Stomach smooth muscle (tissue), 2 donors: ENCODE measurements around the gene RITA1.

Experiments
- H3K27ac ChIP-seq: one replicate; pipeline ENCODE4 v1.7.0; 2013; ENCODE audit warnings: mild to moderate bottlenecking, low read length, inconsistent platforms
- H3K27me3 ChIP-seq, 2 donors: one replicate each; pipeline ENCODE4 v1.7.0; 2013; ENCODE audit warnings: low read length in 2 of 2; ENCODE audit not compliant: insufficient read depth in 2 of 2, control insufficient read depth in 1 of 2
- H3K36me3 ChIP-seq, 2 donors: one replicate each; pipeline ENCODE4 v1.7.0; 2013; ENCODE audit warnings: low read length in 2 of 2; ENCODE audit not compliant: control insufficient read depth in 2 of 2, insufficient read depth in 2 of 2
- H3K4me1 ChIP-seq: one replicate; pipeline ENCODE4 v1.7.0; 2013; ENCODE audit warnings: low read length; ENCODE audit not compliant: control insufficient read depth, insufficient read depth
- H3K4me3 ChIP-seq, 2 donors: one replicate each; pipeline ENCODE4 v1.7.0; 2013; ENCODE audit warnings: low read length in 2 of 2
- H3K9ac ChIP-seq, 2 donors: one replicate each; pipeline ENCODE4 v1.7.0; 2013; ENCODE audit warnings: low read length in 2 of 2, mild to moderate bottlenecking in 1 of 2
- H3K9me3 ChIP-seq, 2 donors: one replicate each; pipeline ENCODE4 v1.7.0; 2013; ENCODE audit warnings: low read length in 2 of 2; ENCODE audit not compliant: control insufficient read depth in 2 of 2
- donor health status: healthy.
- donor health status: Pancreatic carcinoma.

RITA1 gene

DNA sequence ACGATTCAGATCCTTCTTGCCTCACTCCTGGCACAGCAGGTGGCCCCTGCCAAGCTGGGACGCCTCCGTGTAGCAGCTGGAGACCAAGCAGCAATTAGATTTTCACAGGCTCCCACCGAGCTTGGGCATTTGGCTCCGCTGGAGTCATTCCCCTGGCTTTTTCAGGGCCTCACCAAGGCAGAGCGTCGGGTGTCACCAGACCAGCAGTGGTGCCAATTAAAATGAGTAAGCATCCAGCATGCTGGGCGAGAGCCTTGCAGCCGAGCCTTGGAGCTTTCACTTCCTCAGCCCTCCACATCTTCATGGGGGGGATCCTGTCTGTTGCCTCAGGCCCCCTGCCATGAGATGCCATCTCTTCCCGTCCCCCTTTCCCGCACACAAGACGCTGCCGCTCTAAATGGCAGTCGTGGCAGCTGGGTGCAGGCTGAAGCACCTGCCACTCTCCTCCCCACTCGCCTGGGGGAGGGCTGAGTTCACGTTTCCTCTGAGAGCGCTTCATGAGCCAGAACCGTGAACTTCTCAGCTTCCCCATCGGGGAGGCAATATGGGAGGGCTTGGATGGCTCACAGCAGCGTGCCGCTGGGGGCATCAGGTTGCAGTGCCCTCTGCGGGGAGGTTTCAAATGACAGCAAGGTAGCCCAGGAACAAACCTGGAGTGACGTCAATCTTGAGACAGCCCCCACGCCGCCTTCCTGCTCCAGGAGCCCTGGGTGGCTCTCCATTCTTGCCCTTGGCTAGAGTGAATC is 47.5 kb downstream of the RITA1 start:
- Histone ChIP-seq H3K27me3 (no peaks in the 10 kb centered on the region), H3K4me1 (peaks cover 28% of the 10 kb centered on the region), H3K9ac (no peak overlapping the region), H3K27ac (no peak overlapping the region), H3K36me3 (peaks cover 34 to 53% of the 10 kb centered on the region in 2 donors), H3K9me3 (no peaks in the 10 kb centered on the region), H3K4me3 (no peak overlapping the region)

GRCh38 chr12:113233967-113234366 is 48.4 kb downstream of the RITA1 start:
- Histone ChIP-seq H3K4me1 (peaks cover 28% of the 10 kb centered on the region), H3K4me3 (no peak overlapping the region), H3K9ac (no peak overlapping the region), H3K9me3 (no peaks in the 10 kb centered on the region), H3K36me3 (peaks cover 34 to 45% of the 10 kb centered on the region in 2 donors), H3K27me3 (no peaks in the 10 kb centered on the region), H3K27ac (no peak overlapping the region)

DNA sequence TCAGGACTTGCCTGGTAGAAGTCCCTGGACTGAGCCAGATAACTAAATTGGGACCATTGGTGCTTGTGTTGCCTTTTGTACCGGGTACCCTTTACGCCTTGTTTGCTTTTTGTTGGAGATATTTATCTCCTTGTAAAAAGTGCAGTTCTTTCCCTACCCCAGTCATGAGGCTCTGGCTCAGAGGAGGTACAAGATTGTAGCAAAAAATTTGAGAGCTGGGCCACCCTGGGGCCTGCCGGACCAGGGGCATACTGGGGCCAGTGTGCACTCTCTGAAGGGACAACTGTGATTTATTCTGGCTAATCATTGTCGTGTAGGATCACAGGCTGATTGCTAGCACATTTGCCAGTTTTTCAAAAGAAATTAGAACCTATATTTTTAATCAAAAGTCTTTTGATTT is 49.0 kb downstream of the RITA1 start:
- no peak overlapping the region for H3K9ac ChIP-seq
- H3K9me3 ChIP-seq = no peaks in the 10 kb centered on the region
- peaks cover 26% of the 10 kb centered on the region for H3K4me1 ChIP-seq
- H3K36me3 ChIP-seq = peaks cover 34 to 42% of the 10 kb centered on the region in 2 donors
- no peaks in the 10 kb centered on the region for H3K27me3 ChIP-seq
- H3K4me3 ChIP-seq = no peak overlapping the region
- H3K27ac ChIP-seq = no peak overlapping the region

GRCh38 chr12:113235976-113236375 is 50.5 kb downstream of the RITA1 start:
- H3K36me3 ChIP-seq = peaks cover 28 to 32% of the 10 kb centered on the region in 2 donors
- no peak overlapping the region for H3K9ac ChIP-seq
- no peaks in the 10 kb centered on the region for H3K27me3 ChIP-seq
- no peak overlapping the region for H3K27ac ChIP-seq
- peaks cover 30% of the 10 kb centered on the region for H3K4me1 ChIP-seq
- H3K4me3 ChIP-seq = no peak overlapping the region
- H3K9me3 ChIP-seq = no peaks in the 10 kb centered on the region

- Histone ChIP-seq H3K36me3 (peaks cover 21 to 26% of the 10 kb centered on the region in 2 donors), H3K27me3 (no peaks in the 10 kb centered on the region), H3K27ac (no peak overlapping the region), H3K4me1 (peaks cover 33% of the 10 kb centered on the region), H3K9me3 (no peaks in the 10 kb centered on the region), H3K9ac (no peak overlapping the region), H3K4me3 (no peak overlapping the region)
These were observed 51.2 kb downstream of the RITA1 start for GRCh38 chr12:113236539-113237399.

GRCh38 chr12:113237748-113238147 is 52.2 kb downstream of the RITA1 start:
- no peak overlapping the region for H3K4me3 ChIP-seq
- peaks cover 30% of the 10 kb centered on the region for H3K4me1 ChIP-seq
- no peak overlapping the region for H3K27ac ChIP-seq
- H3K9me3 ChIP-seq = no peaks in the 10 kb centered on the region
- H3K9ac ChIP-seq = no peak overlapping the region
- H3K27me3 ChIP-seq = no peaks in the 10 kb centered on the region
- H3K36me3 ChIP-seq = peaks cover 11 to 22% of the 10 kb centered on the region in 2 donors

DNA sequence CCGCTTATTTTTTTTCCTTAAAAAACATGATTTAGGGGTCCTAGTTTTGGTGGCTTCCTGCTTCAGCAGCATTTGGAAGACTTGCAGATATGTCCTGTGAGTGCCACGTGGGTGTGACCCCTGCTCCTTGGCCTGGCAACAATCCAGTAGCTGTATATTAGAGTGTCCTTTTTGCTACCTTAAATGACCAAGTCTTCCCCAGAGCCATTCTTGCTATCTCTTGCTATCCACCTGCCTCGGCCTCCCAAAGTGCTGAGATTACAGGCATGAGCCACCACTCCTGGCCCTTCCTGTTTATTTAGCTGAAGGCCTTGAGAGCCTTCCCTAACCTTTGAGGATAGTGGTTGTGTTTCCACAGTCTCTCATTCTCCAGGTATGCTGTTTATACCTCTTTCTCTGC is 52.8 kb downstream of the RITA1 start:
- no peak overlapping the region for H3K27ac ChIP-seq

DNA sequence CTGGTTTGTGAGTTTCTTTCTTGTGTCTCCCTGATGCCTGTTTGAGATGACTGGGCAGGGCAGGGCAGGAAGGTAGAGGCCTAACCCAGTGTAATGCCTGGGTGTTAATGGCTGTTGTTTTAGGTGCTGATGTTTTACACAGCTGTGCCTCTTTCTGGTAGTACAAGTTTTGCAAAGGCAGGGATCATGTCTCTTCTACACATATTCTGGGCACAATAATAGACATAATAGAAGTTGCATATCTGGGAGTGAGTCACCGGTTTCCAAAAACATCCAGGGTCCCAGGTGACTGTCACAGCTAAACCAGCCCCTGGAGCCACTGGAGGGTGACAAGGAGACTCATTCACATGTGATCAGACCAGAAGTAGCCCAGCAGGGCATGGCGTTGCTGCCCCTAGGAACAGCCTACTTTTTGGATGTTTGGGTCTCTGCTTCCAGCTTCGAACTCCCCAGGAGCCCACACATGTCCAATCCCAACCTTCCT is 53.8 kb downstream of the RITA1 start:
- H3K27me3 ChIP-seq = no peaks in the 10 kb centered on the region
- peaks cover 4 to 11% of the 10 kb centered on the region in 2 donors for H3K36me3 ChIP-seq
- H3K9ac ChIP-seq = no peak overlapping the region
- no peaks in the 10 kb centered on the region for H3K9me3 ChIP-seq
- H3K4me3 ChIP-seq = no peak overlapping the region
- H3K4me1 ChIP-seq = peaks cover 32% of the 10 kb centered on the region
- H3K27ac ChIP-seq = no peak overlapping the region

More for the DNA sequence above, 52.8 kb downstream of the RITA1 start:
- no peak overlapping the region for H3K9ac ChIP-seq
- H3K4me1 ChIP-seq = peaks cover 26% of the 10 kb centered on the region
- H3K4me3 ChIP-seq = no peak overlapping the region
- no peaks in the 10 kb centered on the region for H3K9me3 ChIP-seq
- H3K27me3 ChIP-seq = no peaks in the 10 kb centered on the region
- peaks cover 7 to 18% of the 10 kb centered on the region in 2 donors for H3K36me3 ChIP-seq

GRCh38 chr12:113239811-113240331 is 54.4 kb downstream of the RITA1 start:
- no peak overlapping the region for H3K4me3 ChIP-seq
- no peaks in the 10 kb centered on the region for H3K9me3 ChIP-seq
- H3K9ac ChIP-seq = no peak overlapping the region
- no peaks in the 10 kb centered on the region for H3K27me3 ChIP-seq
- H3K27ac ChIP-seq = no peak overlapping the region
- peaks cover 3 to 11% of the 10 kb centered on the region in 2 donors for H3K36me3 ChIP-seq
- peaks cover 37% of the 10 kb centered on the region for H3K4me1 ChIP-seq

GRCh38 chr12:113240395-113240794 is 54.9 kb downstream of the RITA1 start:
- Histone ChIP-seq H3K9me3 (no peaks in the 10 kb centered on the region), H3K4me1 (peaks cover 40% of the 10 kb centered on the region), H3K27me3 (no peaks in the 10 kb centered on the region), H3K4me3 (no peak overlapping the region), H3K9ac (no peak overlapping the region), H3K27ac (no peak overlapping the region), H3K36me3 (peaks cover 0 to 11% of the 10 kb centered on the region in 2 donors)
